Measurements from ENCODE around the gene TOMM22.

- TF ChIP-seq CTCF (IDR thresholded peaks at IDR 0.05) (no peak), POLR2A (IDR thresholded peaks at IDR 0.05) (no peak)
Measured at GRCh38 chr22:38713921-38714320, 32.2 kb downstream of the TOMM22 start.

Measured in heart left ventricle (tissue), 13 donors.